ENCODE measurements around the gene DIAPH3.

DIAPH3 gene

GRCh38 chr13:60000976-60001375 is 162.8 kb downstream of the DIAPH3 start:
- Histone ChIP-seq H3K36me3 (ENCODE audit: control insufficient read depth, insufficient read depth, low read length) (no peaks in the 10 kb centered on the region), H3K4me1 (ENCODE audit: control insufficient read depth, insufficient read depth, low read length) (no peaks in the 10 kb centered on the region), H3K9me3 (ENCODE audit: control insufficient read depth, low read length) (no peaks in the 10 kb centered on the region), H3K27me3 (ENCODE audit: control insufficient read depth, insufficient read depth, low read length, poor library complexity, severe bottlenecking) (no peaks in the 10 kb centered on the region), H3K4me3 (ENCODE audit: insufficient read depth, low read depth, low read length) (no peak overlapping the region), H3K27ac (ENCODE audit: insufficient read depth, low read depth, low read length, poor library complexity, severe bottlenecking) (no peak overlapping the region)

- Histone ChIP-seq H3K4me1 (ENCODE audit: control insufficient read depth, insufficient read depth, low read length) (no peaks in the 10 kb centered on the region), H3K27ac (ENCODE audit: insufficient read depth, low read depth, low read length, poor library complexity, severe bottlenecking) (no peak overlapping the region), H3K27me3 (ENCODE audit: control insufficient read depth, insufficient read depth, low read length, poor library complexity, severe bottlenecking) (no peaks in the 10 kb centered on the region), H3K9me3 (ENCODE audit: control insufficient read depth, low read length) (no peaks in the 10 kb centered on the region), H3K36me3 (ENCODE audit: control insufficient read depth, insufficient read depth, low read length) (no peaks in the 10 kb centered on the region), H3K4me3 (ENCODE audit: insufficient read depth, low read depth, low read length) (no peak overlapping the region)
These were observed 163.6 kb downstream of the DIAPH3 start for GRCh38 chr13:60000081-60000480.

DNA sequence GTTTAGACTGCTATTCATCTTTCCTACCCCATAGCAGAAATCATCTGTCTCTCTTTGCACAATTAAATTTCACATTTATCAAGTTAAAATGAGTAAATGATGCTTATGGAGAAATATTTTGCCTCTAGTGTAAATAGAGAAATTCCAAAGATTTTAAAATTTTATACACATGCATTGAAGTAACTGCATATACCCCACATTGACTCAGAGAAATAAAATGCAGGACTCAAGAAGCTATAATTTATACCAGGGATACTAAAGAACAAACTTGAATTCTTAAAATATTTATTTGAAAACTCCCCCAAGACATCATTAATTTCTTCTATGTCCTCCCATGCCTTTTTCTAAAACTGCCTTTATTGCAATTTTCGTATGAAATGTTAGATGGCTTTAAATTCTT is 165.8 kb downstream of the DIAPH3 start:
- WGBS, 2 experiments: 100% methylated on average over 1 of the region's 1 CpG; no CpG with 5 or more reads in 1 of the 2 experiments
- Histone ChIP-seq H3K4me3 (ENCODE audit: insufficient read depth, low read depth, low read length) (no peak overlapping the region), H3K27ac (ENCODE audit: insufficient read depth, low read depth, low read length, poor library complexity, severe bottlenecking) (no peak overlapping the region), H3K9me3 (ENCODE audit: control insufficient read depth, low read length) (no peaks in the 10 kb centered on the region), H3K4me1 (ENCODE audit: control insufficient read depth, insufficient read depth, low read length) (no peaks in the 10 kb centered on the region), H3K27me3 (ENCODE audit: control insufficient read depth, insufficient read depth, low read length, poor library complexity, severe bottlenecking) (no peaks in the 10 kb centered on the region), H3K36me3 (ENCODE audit: control insufficient read depth, insufficient read depth, low read length) (no peaks in the 10 kb centered on the region)

GRCh38 chr13:59996461-59996980 is 167.2 kb downstream of the DIAPH3 start:
- Histone ChIP-seq H3K4me1 (ENCODE audit: control insufficient read depth, insufficient read depth, low read length) (no peaks in the 10 kb centered on the region), H3K4me3 (ENCODE audit: insufficient read depth, low read depth, low read length) (no peak overlapping the region), H3K27me3 (ENCODE audit: control insufficient read depth, insufficient read depth, low read length, poor library complexity, severe bottlenecking) (no peaks in the 10 kb centered on the region), H3K9me3 (ENCODE audit: control insufficient read depth, low read length) (no peaks in the 10 kb centered on the region), H3K36me3 (ENCODE audit: control insufficient read depth, insufficient read depth, low read length) (no peaks in the 10 kb centered on the region), H3K27ac (ENCODE audit: insufficient read depth, low read depth, low read length, poor library complexity, severe bottlenecking) (no peak overlapping the region)
- 90 to 93% methylated on average over 6 of the region's 6 CpGs for WGBS, 2 experiments

DNA sequence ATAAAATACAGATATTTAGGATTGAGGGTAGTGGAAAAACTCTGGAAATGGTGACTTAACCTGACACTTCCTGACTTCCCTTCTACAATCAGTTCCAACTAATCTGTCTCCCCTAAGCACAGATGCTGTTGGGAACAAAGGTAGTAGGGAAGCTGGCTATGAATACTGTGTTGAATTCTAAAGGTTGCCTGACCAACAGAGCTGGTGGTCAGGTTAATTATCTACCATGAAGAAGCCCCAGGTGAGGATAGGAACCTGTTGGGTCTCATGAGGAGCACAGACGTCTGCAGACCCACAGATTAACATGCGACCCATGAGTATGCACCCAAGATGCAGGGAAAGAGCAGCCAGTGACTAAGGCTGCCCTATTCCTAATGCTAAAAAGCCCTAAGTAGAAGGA is 172.3 kb downstream of the DIAPH3 start:
- Histone ChIP-seq H3K9me3 (ENCODE audit: control insufficient read depth, low read length) (no peaks in the 10 kb centered on the region), H3K4me1 (ENCODE audit: control insufficient read depth, insufficient read depth, low read length) (no peaks in the 10 kb centered on the region), H3K27me3 (ENCODE audit: control insufficient read depth, insufficient read depth, low read length, poor library complexity, severe bottlenecking) (no peaks in the 10 kb centered on the region), H3K36me3 (ENCODE audit: control insufficient read depth, insufficient read depth, low read length) (no peaks in the 10 kb centered on the region), H3K4me3 (ENCODE audit: insufficient read depth, low read depth, low read length) (no peak overlapping the region), H3K27ac (ENCODE audit: insufficient read depth, low read depth, low read length, poor library complexity, severe bottlenecking) (no peak overlapping the region)
- WGBS, 2 experiments: 82 to 87% methylated on average over 2 of the region's 2 CpGs

DNA sequence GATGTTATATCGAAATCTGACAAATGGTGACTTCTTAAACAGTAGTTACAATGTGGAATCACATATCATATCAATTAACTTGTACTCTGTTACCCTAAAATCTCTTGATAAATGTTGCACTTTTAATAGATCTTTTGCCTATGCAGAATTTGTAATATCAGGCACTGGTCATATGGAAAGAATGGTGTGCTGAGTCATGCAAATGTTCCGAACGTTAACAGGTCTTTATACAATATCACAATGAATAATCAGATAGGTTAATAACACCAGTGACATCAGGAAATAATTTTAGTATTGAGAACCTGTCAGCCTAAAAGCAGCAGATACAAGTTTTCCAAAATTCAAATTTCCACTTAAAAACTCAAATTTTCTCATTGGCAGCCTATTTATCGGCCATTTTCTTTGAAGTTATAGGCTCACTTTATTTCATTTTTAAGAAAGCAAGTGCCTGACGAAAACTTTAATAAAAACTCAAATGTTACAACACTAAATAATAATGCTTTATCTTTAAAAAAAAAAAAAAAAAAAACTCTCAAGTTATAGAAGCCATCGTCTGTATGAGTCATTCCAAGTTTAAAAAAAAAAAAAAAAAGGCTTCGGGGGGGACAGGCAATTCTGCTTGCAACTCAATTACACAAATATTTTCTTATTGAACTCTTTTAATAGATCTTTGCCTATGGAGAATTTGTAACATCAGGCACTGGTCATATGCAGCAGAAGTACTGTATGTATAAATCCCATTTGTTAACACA is 180.9 kb downstream of the DIAPH3 start:
- H3K4me1 ChIP-seq (ENCODE audit: control insufficient read depth, insufficient read depth, low read length): no peaks in the 10 kb centered on the region
- WGBS, 2 experiments: 88 to 97% methylated on average over 2 to 5 of the region's 7 CpGs
- no peak overlapping the region for H3K4me3 ChIP-seq (ENCODE audit: insufficient read depth, low read depth, low read length)
- H3K27ac ChIP-seq (ENCODE audit: insufficient read depth, low read depth, low read length, poor library complexity, severe bottlenecking): no peak overlapping the region
- H3K27me3 ChIP-seq (ENCODE audit: control insufficient read depth, insufficient read depth, low read length, poor library complexity, severe bottlenecking): no peaks in the 10 kb centered on the region
- H3K9me3 ChIP-seq (ENCODE audit: control insufficient read depth, low read length): no peaks in the 10 kb centered on the region
- no peaks in the 10 kb centered on the region for H3K36me3 ChIP-seq (ENCODE audit: control insufficient read depth, insufficient read depth, low read length)

GRCh38 chr13:59979589-59979988 is 184.1 kb downstream of the DIAPH3 start:
- WGBS, 2 experiments: 96 to 100% methylated on average over 1 to 2 of the region's 2 CpGs
- no peaks in the 10 kb centered on the region for H3K27me3 ChIP-seq (ENCODE audit: control insufficient read depth, insufficient read depth, low read length, poor library complexity, severe bottlenecking)
- H3K36me3 ChIP-seq (ENCODE audit: control insufficient read depth, insufficient read depth, low read length): no peaks in the 10 kb centered on the region
- H3K27ac ChIP-seq (ENCODE audit: insufficient read depth, low read depth, low read length, poor library complexity, severe bottlenecking): no peak overlapping the region
- no peaks in the 10 kb centered on the region for H3K4me1 ChIP-seq (ENCODE audit: control insufficient read depth, insufficient read depth, low read length)
- H3K4me3 ChIP-seq (ENCODE audit: insufficient read depth, low read depth, low read length): no peak overlapping the region
- H3K9me3 ChIP-seq (ENCODE audit: control insufficient read depth, low read length): no peaks in the 10 kb centered on the region

DNA sequence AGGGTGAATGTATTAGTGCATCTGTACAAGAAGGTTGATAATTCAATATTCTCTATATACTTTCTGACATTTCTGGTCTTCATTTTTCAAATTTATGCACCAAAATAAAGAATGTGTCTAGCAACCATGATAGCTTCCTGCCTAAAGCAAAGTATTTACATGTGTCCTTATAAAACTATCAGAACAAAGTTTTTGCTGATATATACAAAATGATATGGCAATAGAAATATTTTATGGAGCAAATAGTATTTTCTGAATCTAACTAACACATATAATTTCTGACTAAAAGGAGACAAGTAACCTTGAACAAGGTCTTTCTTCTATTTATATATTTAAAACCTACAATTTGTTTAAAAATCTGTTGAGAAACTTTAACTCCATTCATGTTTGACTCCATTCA is 184.9 kb downstream of the DIAPH3 start:
- Histone ChIP-seq H3K27ac (ENCODE audit: insufficient read depth, low read depth, low read length, poor library complexity, severe bottlenecking) (no peak overlapping the region), H3K36me3 (ENCODE audit: control insufficient read depth, insufficient read depth, low read length) (no peaks in the 10 kb centered on the region)

DNA sequence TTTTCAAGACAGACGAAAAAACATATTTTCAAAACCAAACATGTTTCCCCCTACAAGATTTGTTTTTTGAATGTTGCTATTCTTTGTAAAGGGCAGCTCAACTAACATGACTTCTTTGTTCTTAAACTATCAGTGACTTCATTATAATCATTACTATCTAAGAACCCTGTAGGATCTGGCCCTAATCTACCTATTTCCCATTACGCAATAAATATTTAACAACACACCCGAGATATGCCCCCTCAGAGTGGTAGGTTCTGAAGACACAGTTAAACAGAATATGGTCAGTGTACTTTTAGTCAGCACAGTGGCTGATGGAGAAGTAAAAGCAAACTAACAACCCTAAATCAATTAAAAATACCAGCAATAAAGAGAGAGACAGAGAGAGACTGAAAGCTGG is 186.9 kb downstream of the DIAPH3 start:
- H3K4me3 ChIP-seq (ENCODE audit: insufficient read depth, low read depth, low read length): no peak overlapping the region
- no peaks in the 10 kb centered on the region for H3K36me3 ChIP-seq (ENCODE audit: control insufficient read depth, insufficient read depth, low read length)
- H3K27me3 ChIP-seq (ENCODE audit: control insufficient read depth, insufficient read depth, low read length, poor library complexity, severe bottlenecking): no peaks in the 10 kb centered on the region
- H3K4me1 ChIP-seq (ENCODE audit: control insufficient read depth, insufficient read depth, low read length): no peaks in the 10 kb centered on the region
- 95 to 96% methylated on average over 3 of the region's 3 CpGs for WGBS, 2 experiments
- no peaks in the 10 kb centered on the region for H3K9me3 ChIP-seq (ENCODE audit: control insufficient read depth, low read length)
- H3K27ac ChIP-seq (ENCODE audit: insufficient read depth, low read depth, low read length, poor library complexity, severe bottlenecking): no peak overlapping the region

More for the DNA sequence above, 184.9 kb downstream of the DIAPH3 start:
- Histone ChIP-seq H3K27me3 (ENCODE audit: control insufficient read depth, insufficient read depth, low read length, poor library complexity, severe bottlenecking) (no peaks in the 10 kb centered on the region), H3K4me1 (ENCODE audit: control insufficient read depth, insufficient read depth, low read length) (no peaks in the 10 kb centered on the region), H3K9me3 (ENCODE audit: control insufficient read depth, low read length) (no peaks in the 10 kb centered on the region), H3K4me3 (ENCODE audit: insufficient read depth, low read depth, low read length) (no peak overlapping the region)

DNA sequence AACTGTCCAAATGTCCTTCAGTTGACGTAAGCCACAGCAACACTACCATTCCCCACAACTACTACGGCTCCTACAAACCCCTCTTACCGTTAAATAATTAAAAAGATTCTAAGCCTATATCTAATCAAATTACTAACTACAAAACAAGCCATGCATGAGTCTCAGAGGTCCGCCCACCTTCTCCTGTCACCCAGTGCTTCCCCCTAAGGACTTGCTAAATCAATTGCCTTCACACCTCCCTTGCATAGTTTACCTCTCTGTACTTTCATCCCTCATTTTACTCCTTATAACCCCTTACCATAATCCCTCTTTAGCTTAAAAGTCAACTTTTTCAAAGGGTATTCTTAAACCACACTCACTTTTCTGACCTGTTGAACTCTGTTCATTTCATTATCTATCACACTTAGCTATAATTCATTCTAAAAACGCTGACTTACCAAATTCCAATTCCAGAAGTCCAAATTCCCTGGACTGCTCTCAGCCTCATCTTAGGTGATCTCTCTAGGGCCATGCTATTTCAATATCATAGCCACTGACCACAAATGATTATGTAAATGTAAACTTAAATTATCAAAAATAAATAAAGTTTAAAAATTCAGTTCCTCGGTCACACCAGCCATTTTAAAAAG is 187.8 kb downstream of the DIAPH3 start:
- no peaks in the 10 kb centered on the region for H3K9me3 ChIP-seq (ENCODE audit: control insufficient read depth, low read length)
- H3K27ac ChIP-seq (ENCODE audit: insufficient read depth, low read depth, low read length, poor library complexity, severe bottlenecking): no peak overlapping the region
- no peaks in the 10 kb centered on the region for H3K36me3 ChIP-seq (ENCODE audit: control insufficient read depth, insufficient read depth, low read length)
- no peaks in the 10 kb centered on the region for H3K27me3 ChIP-seq (ENCODE audit: control insufficient read depth, insufficient read depth, low read length, poor library complexity, severe bottlenecking)
- H3K4me1 ChIP-seq (ENCODE audit: control insufficient read depth, insufficient read depth, low read length): no peaks in the 10 kb centered on the region
- H3K4me3 ChIP-seq (ENCODE audit: insufficient read depth, low read depth, low read length): no peak overlapping the region
- WGBS, 2 experiments: 93 to 94% methylated on average over 6 of the region's 6 CpGs

All from ectodermal cell (in vitro differentiated cells).